Limb (tissue), 2 donors: ENCODE measurements around the gene GNPNAT1.
A peak's percentile ranks its signal among the peaks of the same experiment; 100 is the strongest.

Experiments used
- DNase-seq, 2 donors: peaks; one replicate each; pipeline ENCODE4 v3.0.0-alpha.2; 2016; ENCODE audit errors: extremely low spot score in 2 of 2

The GNPNAT1 gene

GRCh38 chr14:52791223-52792096 lies at the start of gene GNPNAT1:
GNPNAT1 (minus strand) TSS chr14:52791607; CDS start chr14:52784650, 6,957 bp downstream.
- DNase-seq = peak; percentile 78 to 90

GRCh38 chr14:52840877-52841276 lies 49.5 kb upstream of the GNPNAT1 start:
- no peak for DNase-seq

DNA sequence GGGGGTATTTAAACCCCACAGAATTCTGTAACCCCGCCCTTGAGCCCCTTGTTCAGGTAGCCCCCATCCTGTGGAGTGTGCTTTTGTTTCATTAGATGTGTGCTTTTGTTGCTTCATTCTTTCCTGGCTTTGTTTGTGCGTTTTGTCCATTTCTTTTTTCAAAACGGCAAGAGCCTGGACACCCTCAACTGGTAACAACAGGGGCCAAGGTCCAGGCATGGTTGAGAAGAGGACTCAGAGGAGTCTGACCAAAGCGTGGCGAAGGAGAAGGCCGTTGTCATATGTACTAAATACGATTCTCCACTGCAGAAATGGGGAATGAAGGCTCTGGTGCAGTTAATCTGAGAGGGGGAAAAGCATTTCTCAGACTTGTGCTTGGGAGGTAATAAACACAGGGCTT lies 46.0 kb upstream of the GNPNAT1 start:
- no peak for DNase-seq

GRCh38 chr14:52836063-52836462 lies 44.7 kb upstream of the GNPNAT1 start:
- no peak for DNase-seq

DNA sequence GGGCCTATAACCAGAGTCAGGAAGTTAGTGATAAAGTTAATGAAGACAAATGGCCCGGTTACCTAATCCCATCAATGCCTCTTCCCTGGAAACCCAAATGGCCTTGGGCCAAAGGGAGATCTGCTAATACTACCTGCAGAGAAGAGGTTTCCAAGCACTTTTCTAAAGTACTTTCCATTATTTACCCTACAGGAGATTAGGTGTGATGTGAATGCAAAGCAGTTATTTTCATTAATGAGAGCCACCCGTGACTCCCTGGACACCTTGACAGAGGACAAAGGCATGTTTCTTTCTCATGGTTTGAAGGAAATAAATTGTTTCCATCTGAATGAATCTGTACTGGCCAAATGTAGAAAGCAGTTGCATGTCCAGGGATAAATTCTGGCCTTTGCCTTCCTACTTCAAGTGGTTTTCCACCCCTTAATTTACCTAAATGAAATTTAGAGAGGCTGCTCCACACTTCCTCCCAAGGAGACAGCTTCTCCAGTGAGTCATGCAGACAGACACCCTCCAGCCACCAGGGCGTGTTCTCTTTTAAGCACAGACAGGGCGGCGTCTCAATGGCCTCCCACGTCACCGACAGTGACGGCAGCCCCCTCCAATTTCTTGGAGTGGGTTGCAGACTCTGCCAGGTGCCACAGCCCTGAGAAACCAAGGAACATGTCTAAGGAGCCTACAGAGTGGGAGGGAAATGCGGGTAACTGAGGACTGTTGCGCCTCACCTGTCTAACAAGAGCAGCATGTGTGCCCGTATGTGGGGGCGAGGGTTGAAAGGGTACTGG lies 43.9 kb upstream of the GNPNAT1 start:
- no peak for DNase-seq

DNA sequence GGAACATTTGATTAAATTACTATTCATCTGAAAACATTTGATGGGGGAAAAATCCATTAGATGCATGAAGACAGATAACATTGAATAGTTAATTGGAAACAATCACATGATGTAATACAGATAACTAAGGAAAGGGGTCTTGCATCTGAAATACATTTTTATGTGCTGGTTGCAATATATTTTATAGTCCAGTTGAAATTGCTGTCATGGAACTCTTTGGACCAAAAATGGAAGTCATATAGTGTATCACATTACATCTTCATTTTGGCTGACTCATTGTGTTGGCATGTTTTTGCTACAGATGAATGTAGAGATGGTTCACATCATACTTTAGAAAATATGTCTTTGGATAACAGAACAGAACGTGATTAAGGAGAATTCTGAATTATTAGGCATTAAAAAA lies 43.0 kb upstream of the GNPNAT1 start:
- DNase-seq = peak in 1 of 2 donors; percentile 62

DNA sequence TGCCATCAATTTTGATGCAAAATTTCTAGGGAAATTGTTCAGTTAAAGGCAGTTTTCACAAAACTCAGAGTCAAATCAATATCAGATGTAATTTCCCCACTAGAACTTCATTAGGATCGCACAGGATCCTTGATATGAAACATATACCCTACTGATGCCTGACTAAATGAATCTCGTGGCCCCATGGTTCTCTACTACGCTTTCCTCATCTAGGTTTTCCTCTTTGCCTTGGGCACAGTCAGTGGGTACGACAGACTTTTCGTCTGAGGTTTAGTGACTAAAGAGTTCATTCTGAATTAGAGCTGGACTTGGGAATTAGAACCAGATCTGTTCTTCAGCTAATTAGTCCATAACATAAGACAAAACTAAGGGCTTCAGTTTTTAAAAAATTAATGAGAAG lies 42.5 kb upstream of the GNPNAT1 start:
- DNase-seq = no peak

DNA sequence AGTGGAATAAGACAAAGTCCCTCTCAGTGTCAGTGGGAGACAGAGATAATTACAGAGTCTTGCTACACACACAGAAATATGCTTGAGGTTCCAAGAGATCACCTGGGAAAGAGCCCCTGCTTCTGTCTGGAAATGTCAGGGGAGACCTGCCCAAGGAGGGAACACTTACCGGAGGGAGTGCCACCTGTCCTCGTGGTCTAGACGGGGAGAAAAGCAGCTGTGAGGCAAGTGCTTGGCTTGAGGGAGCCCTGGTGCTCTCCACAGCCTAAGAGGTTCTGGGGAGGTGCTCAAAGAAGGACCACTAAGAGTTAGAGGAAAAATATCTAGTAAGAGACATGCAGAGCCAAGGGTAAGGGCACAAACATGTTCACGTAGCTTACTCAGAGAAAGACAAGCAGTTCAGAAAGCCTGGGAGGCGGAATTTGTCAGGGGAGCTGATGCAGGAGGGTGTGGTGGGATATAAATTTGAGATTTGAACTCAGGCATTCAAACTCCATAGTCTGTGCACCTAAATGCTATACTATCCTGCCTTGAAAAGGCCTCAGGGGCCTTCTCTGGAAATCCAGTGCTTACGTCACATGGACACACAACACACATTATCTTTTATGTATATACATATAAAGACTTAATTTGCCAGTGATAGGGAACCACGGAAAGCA lies 38.2 kb upstream of the GNPNAT1 start:
- DNase-seq = no peak

- DNase-seq = no peak
Measured at GRCh38 chr14:52827426-52827825, 36.0 kb upstream of the GNPNAT1 start.

DNA sequence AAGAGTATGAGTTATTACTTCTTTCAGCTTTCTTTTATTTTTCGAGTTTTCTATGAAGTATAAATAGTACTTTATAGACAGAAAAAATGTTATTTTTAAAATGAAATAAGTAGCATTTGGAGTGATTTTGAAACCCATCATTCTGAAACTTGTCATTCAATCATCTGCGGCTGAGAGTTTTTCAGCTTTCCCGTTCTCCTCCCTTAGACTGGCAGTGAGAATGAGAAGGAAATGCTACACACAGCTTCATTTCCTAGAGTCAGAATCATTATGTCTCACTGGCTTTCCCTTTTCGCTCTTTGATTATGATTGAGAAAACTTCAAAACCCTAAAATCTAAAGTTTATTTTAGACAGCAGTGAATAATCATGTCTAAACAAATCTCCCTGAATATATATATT lies 33.7 kb upstream of the GNPNAT1 start:
- DNase-seq = no peak

DNA sequence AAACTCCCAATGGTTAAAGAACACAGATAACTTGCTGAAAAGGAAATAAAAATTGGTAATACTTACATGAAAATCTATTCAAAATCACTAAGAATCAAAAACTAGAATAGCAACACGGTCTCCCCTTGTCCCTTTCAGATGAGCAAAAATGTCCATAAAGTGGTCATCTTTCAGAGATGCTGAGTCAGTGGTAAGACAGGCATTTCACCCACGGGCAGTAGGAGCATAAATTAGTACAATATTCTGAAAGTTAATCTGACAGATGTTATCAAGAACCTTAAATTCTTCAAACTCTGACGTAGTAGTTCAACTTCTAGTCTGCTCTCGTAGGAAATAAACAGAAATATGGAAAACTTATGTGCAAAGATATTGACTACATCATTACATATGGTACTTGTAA lies 33.1 kb upstream of the GNPNAT1 start:
- DNase-seq = no peak

DNA sequence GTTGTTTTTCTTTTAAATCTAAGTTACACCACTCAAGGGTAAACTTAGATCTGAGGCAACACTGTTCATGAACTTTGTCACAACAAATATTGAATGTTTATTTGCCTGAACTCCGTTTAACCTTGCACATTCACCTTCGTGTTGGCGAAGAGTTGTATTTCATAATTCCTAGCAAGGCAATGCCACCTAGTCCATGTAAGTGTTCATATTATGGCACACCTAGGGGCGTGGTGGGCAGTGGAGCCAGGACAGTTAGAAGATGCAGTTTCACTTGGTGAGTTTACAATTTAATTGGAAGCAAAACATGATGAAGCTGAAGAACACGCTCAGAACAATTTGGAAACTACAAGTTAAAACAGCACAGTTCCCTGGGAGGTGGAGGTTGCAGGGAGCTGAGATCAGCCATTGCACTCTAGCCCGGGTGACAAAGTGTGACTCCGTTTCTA lies 30.4 kb upstream of the GNPNAT1 start:
- no peak for DNase-seq

DNA sequence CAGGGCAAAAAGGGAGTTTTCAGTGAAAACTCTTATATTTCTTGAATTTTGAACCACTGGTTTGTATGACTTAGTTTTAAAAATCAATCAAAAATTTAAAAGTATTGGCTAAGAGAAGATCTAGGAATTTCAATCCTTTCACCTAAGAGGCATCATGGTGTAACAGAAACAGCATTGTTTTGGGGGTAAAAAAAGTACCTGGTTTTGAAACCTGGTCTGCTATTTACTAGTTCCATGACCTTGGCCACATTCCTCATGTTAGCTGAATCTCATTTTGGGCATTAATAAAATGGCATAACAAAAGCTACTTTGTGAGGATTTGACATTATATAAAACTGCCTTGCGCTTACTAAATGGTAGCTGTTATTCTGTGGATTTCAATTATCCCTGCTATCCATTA lies 16.7 kb upstream of the GNPNAT1 start:
- no peak for DNase-seq

- no peak for DNase-seq
Measured at GRCh38 chr14:52806115-52806514, 14.7 kb upstream of the GNPNAT1 start.

- DNase-seq = no peak
Measured at GRCh38 chr14:52802597-52802996, 11.2 kb upstream of the GNPNAT1 start.

DNA sequence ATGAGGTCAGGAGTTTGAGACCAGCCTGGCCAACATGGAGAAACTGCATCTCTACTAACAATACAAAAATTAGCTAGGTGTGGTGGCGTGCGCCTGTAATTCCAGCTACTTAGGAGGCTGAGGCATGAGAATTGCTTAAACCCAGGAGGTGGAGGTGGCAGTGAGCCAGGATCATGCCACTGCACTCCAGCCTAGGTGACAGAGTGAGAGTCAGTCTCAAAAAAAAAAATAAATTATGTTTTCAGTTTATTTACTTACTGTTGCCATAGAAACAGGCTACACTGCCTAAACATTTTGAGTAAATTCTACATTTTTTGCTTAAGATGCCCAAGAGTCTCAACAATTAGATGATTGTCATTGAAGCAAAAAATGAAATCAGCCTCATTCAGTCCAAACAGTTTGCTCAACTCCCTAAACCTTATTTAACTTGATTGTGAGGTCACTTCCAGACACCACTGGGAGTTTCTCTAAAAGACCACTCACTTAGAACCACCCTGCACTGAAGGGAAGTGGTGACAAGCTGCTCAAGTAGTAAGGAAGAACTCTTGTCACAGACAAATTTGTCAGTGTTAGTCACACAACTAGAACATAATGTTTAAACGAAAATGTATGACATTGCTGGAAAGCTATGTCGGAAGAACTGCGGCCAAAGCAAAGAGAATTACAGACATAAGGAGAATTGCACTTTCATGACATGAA lies 9.8 kb upstream of the GNPNAT1 start:
- DNase-seq = peak in 1 of 2 donors; percentile 41

- DNase-seq = no peak
Measured at GRCh38 chr14:52798826-52799225, 7.4 kb upstream of the GNPNAT1 start.

- no peak for DNase-seq
Measured at GRCh38 chr14:52797653-52798052, 6.2 kb upstream of the GNPNAT1 start.

GRCh38 chr14:52793061-52793460 lies 1.7 kb upstream of the GNPNAT1 start:
- no peak for DNase-seq

DNA sequence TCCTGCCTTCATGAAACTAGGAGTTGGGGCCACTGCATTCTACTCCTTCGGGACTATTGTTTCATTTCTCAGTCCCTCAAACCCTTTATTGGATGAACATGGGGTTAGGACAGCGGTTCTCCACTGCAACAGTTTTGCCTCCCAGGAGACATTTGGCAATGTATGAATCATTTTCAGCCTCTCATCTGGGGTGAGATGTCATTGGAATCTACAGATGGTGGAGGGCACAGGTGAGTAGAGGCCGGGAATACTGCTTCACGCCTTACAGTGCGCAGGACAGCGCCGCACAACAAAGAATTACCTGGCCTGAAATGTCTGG lies 649 bp upstream of the GNPNAT1 start:
- DNase-seq = no peak

DNA sequence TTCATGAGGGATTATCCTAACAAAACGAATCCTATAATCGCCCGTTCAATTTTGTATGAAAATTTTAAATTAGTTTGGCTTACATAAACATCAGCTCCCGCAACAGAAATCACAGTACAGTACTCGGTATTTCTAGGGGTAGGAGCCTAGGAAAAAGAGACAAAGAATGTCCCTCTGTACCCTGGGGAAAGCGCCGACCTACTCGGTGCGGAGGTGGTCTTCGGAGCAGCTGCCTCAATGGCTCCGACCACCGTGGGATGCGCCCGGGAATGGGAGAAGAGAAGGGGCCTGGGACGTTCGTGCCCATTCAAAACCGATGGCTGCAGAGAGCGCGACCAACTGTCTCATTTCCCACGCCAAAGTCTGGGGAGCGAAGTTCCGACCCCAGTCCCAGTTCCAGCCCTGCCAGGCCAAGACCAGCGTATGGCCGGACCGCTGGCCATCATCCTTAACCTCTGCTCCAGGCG lies 618 bp downstream of the GNPNAT1 start:
- DNase-seq = no peak
